Coronary artery (tissue), 2 donors: ENCODE data around the gene NEK2.

Experiments used
- DNase-seq: peaks from one replicate; pipeline ENCODE4 v3.0.0-alpha.2; 2017; ENCODE audit warnings: low spot score
- H3K27ac ChIP-seq, 2 donors: fragments of 200-600 bp; sonication (generic); one replicate each; pipeline ENCODE4 v1.5.1; 2016 to 2019
- H3K4me3 ChIP-seq: fragments of 200-600 bp; sonication (generic); 2 replicates; pipeline ENCODE4 v1.5.1; 2016; ENCODE audit warnings: mild to moderate bottlenecking, moderate library complexity
- CTCF ChIP-seq: fragments of 200-600 bp; sonication (generic); IDR thresholded peaks from one replicate; pipeline ENCODE4 v1.5.1; 2019; ENCODE audit warnings: antibody characterized with exemption

Gene NEK2

GRCh38 chr1:211641942-211642341, 33.5 kb downstream of the NEK2 start:
- no peak overlapping the region for H3K27ac ChIP-seq

GRCh38 chr1:211641044-211641800, 34.2 kb downstream of the NEK2 start:
- Histone ChIP-seq H3K27ac (no peak overlapping the region), H3K4me3 (no peak overlapping the region)
- no peak for TF ChIP-seq CTCF
- DNase-seq, result no peak

More at GRCh38 chr1:211641942-211642341, 33.5 kb downstream of the NEK2 start:
- TF ChIP-seq CTCF, result no peak
- H3K4me3 ChIP-seq, result no peak overlapping the region
- no peak for DNase-seq

- H3K27ac ChIP-seq, result no peak overlapping the region
- DNase-seq, result peak; percentile 46
- TF ChIP-seq CTCF, result no peak
- no peak overlapping the region for H3K4me3 ChIP-seq
These were observed 35.2 kb downstream of the NEK2 start for GRCh38 chr1:211640301-211640630.

GRCh38 chr1:211639475-211640300, 35.7 kb downstream of the NEK2 start:
- peak; percentile 43 for DNase-seq
- H3K27ac ChIP-seq, result peak overlapping the region; percentile 7 to 32
- H3K4me3 ChIP-seq, result no peak overlapping the region
- no peak for TF ChIP-seq CTCF

- Histone ChIP-seq H3K27ac (peak overlapping the region in 1 of 2 donors; percentile 7), H3K4me3 (no peak overlapping the region)
- no peak for TF ChIP-seq CTCF
- DNase-seq, result peak; percentile 17
These were observed 36.7 kb downstream of the NEK2 start for GRCh38 chr1:211638689-211639101.

- peak; percentile 53 for DNase-seq
- Histone ChIP-seq H3K4me3 (no peak overlapping the region), H3K27ac (no peak overlapping the region)
- TF ChIP-seq CTCF, result no peak
These were observed 37.2 kb downstream of the NEK2 start for GRCh38 chr1:211638246-211638645.
